Measurements from ENCODE around the gene GLB1L3.

GRCh38 chr11:134363161-134363560 is 87.0 kb downstream of the GLB1L3 start:
- TF ChIP-seq, protein P1, sequence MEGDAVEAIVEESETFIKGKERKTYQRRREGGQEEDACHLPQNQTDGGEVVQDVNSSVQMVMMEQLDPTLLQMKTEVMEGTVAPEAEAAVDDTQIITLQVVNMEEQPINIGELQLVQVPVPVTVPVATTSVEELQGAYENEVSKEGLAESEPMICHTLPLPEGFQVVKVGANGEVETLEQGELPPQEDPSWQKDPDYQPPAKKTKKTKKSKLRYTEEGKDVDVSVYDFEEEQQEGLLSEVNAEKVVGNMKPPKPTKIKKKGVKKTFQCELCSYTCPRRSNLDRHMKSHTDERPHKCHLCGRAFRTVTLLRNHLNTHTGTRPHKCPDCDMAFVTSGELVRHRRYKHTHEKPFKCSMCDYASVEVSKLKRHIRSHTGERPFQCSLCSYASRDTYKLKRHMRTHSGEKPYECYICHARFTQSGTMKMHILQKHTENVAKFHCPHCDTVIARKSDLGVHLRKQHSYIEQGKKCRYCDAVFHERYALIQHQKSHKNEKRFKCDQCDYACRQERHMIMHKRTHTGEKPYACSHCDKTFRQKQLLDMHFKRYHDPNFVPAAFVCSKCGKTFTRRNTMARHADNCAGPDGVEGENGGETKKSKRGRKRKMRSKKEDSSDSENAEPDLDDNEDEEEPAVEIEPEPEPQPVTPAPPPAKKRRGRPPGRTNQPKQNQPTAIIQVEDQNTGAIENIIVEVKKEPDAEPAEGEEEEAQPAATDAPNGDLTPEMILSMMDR (tag by site-specific recombination; IDR thresholded peaks at IDR 0.05) = no peak
- no peak for TF ChIP-seq ZBTB49 (tag by site-specific recombination; IDR thresholded peaks at IDR 0.05; ENCODE audit: low read depth)
- no peak for TF ChIP-seq SCRT2 (tag by site-specific recombination; IDR thresholded peaks at IDR 0.05)
- TF ChIP-seq ZNF501 (tag by site-specific recombination; IDR thresholded peaks at IDR 0.05) = no peak
- TF ChIP-seq, protein P2, sequence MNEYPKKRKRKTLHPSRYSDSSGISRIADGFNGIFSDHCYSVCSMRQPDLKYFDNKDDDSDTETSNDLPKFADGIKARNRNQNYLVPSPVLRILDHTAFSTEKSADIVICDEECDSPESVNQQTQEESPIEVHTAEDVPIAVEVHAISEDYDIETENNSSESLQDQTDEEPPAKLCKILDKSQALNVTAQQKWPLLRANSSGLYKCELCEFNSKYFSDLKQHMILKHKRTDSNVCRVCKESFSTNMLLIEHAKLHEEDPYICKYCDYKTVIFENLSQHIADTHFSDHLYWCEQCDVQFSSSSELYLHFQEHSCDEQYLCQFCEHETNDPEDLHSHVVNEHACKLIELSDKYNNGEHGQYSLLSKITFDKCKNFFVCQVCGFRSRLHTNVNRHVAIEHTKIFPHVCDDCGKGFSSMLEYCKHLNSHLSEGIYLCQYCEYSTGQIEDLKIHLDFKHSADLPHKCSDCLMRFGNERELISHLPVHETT (tag by site-specific recombination; IDR thresholded peaks at IDR 0.05) = no peak
- no peak for TF ChIP-seq ZNF664 (tag by site-specific recombination; IDR thresholded peaks at IDR 0.05)
- TF ChIP-seq ZNF362 (tag by site-specific recombination; IDR thresholded peaks at IDR 0.05) = no peak
- no peak for TF ChIP-seq ZFP37 (tag by site-specific recombination; IDR thresholded peaks at IDR 0.05)
- no peak for TF ChIP-seq SALL2 (tag by site-specific recombination; IDR thresholded peaks at IDR 0.05; ENCODE audit: borderline replicate concordance)
